ENCODE measurements around the gene HDAC4.

HDAC4 gene

GRCh38 chr2:239227661-239228371, 173.0 kb downstream of the HDAC4 start:
- DNase-seq: no peak

GRCh38 chr2:239226677-239227581, 173.9 kb downstream of the HDAC4 start:
- no peak for DNase-seq

- no peak for DNase-seq
These were observed 174.8 kb downstream of the HDAC4 start for GRCh38 chr2:239225871-239226561.

- DNase-seq: no peak
These were observed 175.4 kb downstream of the HDAC4 start for GRCh38 chr2:239225371-239225851.

- DNase-seq: no peak
These were observed 175.9 kb downstream of the HDAC4 start for GRCh38 chr2:239224955-239225354.

- DNase-seq: no peak
These were observed 176.6 kb downstream of the HDAC4 start for GRCh38 chr2:239224199-239224570.

GRCh38 chr2:239223310-239224198, 177.3 kb downstream of the HDAC4 start:
- no peak for DNase-seq

- no peak for DNase-seq
These were observed 178.0 kb downstream of the HDAC4 start for GRCh38 chr2:239222706-239223309.

- peak in 1 of 2 experiments; percentile 69 for DNase-seq
These were observed 178.5 kb downstream of the HDAC4 start for GRCh38 chr2:239222312-239222660.

- no peak for DNase-seq
These were observed 179.8 kb downstream of the HDAC4 start for GRCh38 chr2:239220981-239221396.

- no peak for DNase-seq
These were observed 180.5 kb downstream of the HDAC4 start for GRCh38 chr2:239220341-239220740.

- no peak for DNase-seq
These were observed 184.1 kb downstream of the HDAC4 start for GRCh38 chr2:239216614-239217273.

GRCh38 chr2:239215988-239216613, 184.7 kb downstream of the HDAC4 start:
- DNase-seq: no peak

GRCh38 chr2:239215136-239215925, 185.5 kb downstream of the HDAC4 start:
- DNase-seq: no peak

- no peak for DNase-seq
These were observed 186.1 kb downstream of the HDAC4 start for GRCh38 chr2:239214725-239215124.

- no peak for DNase-seq
These were observed 187.1 kb downstream of the HDAC4 start for GRCh38 chr2:239213643-239214101.

GRCh38 chr2:239212929-239213642, 187.7 kb downstream of the HDAC4 start:
- DNase-seq: no peak

GRCh38 chr2:239212121-239212928, 188.5 kb downstream of the HDAC4 start:
- no peak for DNase-seq

Measured in cerebellar nuclear complex (tissue), 1 donor.